Breast epithelium (tissue), 4 donors: Measurements from ENCODE around the gene RBM18. TPM values are rescaled to one million over a fixed set of nuclear protein-coding genes. Genes with fewer than 3 reads are reported as not detected.
A peak's percentile ranks its signal among the peaks of the same experiment; 100 is the strongest.

Experiments
- DNase-seq, 2 donors: peaks; one replicate each; pipeline ENCODE4 v3.0.0-alpha.2; 2019; ENCODE audit warnings: low spot score in 2 of 2
- H3K27ac ChIP-seq, 2 donors: fragments of 200-600 bp; sonication (generic) in 1 of 2; one replicate each; pipeline ENCODE4 v1.5.1; 2016 to 2019; ENCODE audit warnings: mild to moderate bottlenecking in 1 of 2
- H3K27me3 ChIP-seq, 2 donors: fragments of 200-600 bp; sonication (generic) in 1 of 2; one replicate each; pipeline versions ENCODE4 v1.5.1 to v1.6.0; 2017 to 2019; ENCODE audit warnings: control low read depth in 1 of 2, mild to moderate bottlenecking in 1 of 2
- H3K36me3 ChIP-seq: fragments of 200-600 bp; one replicate; pipeline ENCODE4 v1.5.1; 2019
- H3K4me1 ChIP-seq, 2 donors: fragments of 200-600 bp; sonication (generic); one replicate each; pipeline ENCODE4 v1.5.1; 2016 to 2019; ENCODE audit warnings: control low read depth in 1 of 2
- H3K4me3 ChIP-seq, 3 donors: fragments of 200-600 bp; sonication (generic); 1 replicate in 2 of 3; 2 replicates in 1 of 3; pipeline ENCODE4 v1.5.1; 2016 to 2019; ENCODE audit warnings: mild to moderate bottlenecking in 3 of 3, moderate library complexity in 2 of 3
- H3K9me3 ChIP-seq, 2 donors: fragments of 200-600 bp; sonication (generic) in 1 of 2; one replicate each; pipeline ENCODE4 v1.5.1; 2016 to 2019; ENCODE audit warnings: control low read depth in 1 of 2
- CTCF ChIP-seq, 3 donors: fragments of 450-650 bp; IDR thresholded peaks; one replicate each; pipeline ENCODE4 v1.5.1; 2016 to 2017; ENCODE audit warnings: antibody characterized with exemption in 3 of 3, mild to moderate bottlenecking in 3 of 3, moderate library complexity in 3 of 3
- POLR2A ChIP-seq: fragments of 450-650 bp; IDR thresholded peaks from one replicate; pipeline ENCODE4 v1.6.1; 2016; ENCODE audit warnings: antibody characterized with exemption, mild to moderate bottlenecking, moderate library complexity
- POLR2AphosphoS5 ChIP-seq, 3 donors: sonication (generic); formaldehyde crosslinking; IDR thresholded peaks; one replicate each; pipeline ENCODE4 v1.6.1; 2017; ENCODE audit warnings: antibody characterized with exemption in 3 of 3
- intact Hi-C: fragments of 100-400 bp; cut with DNase I; formaldehyde crosslinking; loops from one replicate; pipeline ENCODE4 v1.15.1; 2023; ENCODE audit warnings: low total_unique reads
- total RNA-seq, 3 donors: library from RNA; depleted of rRNA; stranded (reverse); fragments of >200 nt; gene quantifications; one replicate each; pipeline ENCODE4 v1.1.0, GENCODE V29; 2016

Gene RBM18
- total RNA-seq, 3 donors from 2014 or later = 10.4 to 20.9 (median 13.4) TPM

GRCh38 chr9:122192914-122193525 lies 71.6 kb downstream of the RBM18 start:
- H3K4me1 ChIP-seq = no peaks in the 10 kb centered on the region
- no peaks in the 10 kb centered on the region for H3K27me3 ChIP-seq
- intact Hi-C loops = no loop called here
- H3K27ac ChIP-seq = no peak overlapping the region
- H3K36me3 ChIP-seq = no peaks in the 10 kb centered on the region
- no peak overlapping the region for H3K4me3 ChIP-seq
- H3K9me3 ChIP-seq = no peaks in the 10 kb centered on the region
- no peak for TF ChIP-seq CTCF (IDR thresholded peaks at IDR 0.05)
- TF ChIP-seq POLR2A = no peak
- no peak for TF ChIP-seq POLR2AphosphoS5 (IDR thresholded peaks at IDR 0.05)
- DNase-seq = no peak

- no peaks in the 10 kb centered on the region for H3K36me3 ChIP-seq
- H3K9me3 ChIP-seq = no peaks in the 10 kb centered on the region
- no peak overlapping the region for H3K4me3 ChIP-seq
- intact Hi-C loops = no loop called here
- H3K27me3 ChIP-seq = no peaks in the 10 kb centered on the region
- no peak overlapping the region for H3K27ac ChIP-seq
- TF ChIP-seq POLR2AphosphoS5 (IDR thresholded peaks at IDR 0.05) (no peak), POLR2A (no peak), CTCF (IDR thresholded peaks at IDR 0.05) (no peak)
- no peaks in the 10 kb centered on the region for H3K4me1 ChIP-seq
- no peak for DNase-seq
Measured at GRCh38 chr9:122192261-122192875, 72.3 kb downstream of the RBM18 start.

- H3K27me3 ChIP-seq = no peaks in the 10 kb centered on the region
- no peak for DNase-seq
- H3K27ac ChIP-seq = no peak overlapping the region
- intact Hi-C loops = no loop called here
- no peak overlapping the region for H3K4me3 ChIP-seq
- H3K9me3 ChIP-seq = no peaks in the 10 kb centered on the region
- TF ChIP-seq POLR2AphosphoS5 (IDR thresholded peaks at IDR 0.05) (no peak), CTCF (IDR thresholded peaks at IDR 0.05) (no peak), POLR2A (no peak)
- H3K4me1 ChIP-seq = no peaks in the 10 kb centered on the region
- no peaks in the 10 kb centered on the region for H3K36me3 ChIP-seq
Measured at GRCh38 chr9:122191584-122191983, 73.1 kb downstream of the RBM18 start.

DNA sequence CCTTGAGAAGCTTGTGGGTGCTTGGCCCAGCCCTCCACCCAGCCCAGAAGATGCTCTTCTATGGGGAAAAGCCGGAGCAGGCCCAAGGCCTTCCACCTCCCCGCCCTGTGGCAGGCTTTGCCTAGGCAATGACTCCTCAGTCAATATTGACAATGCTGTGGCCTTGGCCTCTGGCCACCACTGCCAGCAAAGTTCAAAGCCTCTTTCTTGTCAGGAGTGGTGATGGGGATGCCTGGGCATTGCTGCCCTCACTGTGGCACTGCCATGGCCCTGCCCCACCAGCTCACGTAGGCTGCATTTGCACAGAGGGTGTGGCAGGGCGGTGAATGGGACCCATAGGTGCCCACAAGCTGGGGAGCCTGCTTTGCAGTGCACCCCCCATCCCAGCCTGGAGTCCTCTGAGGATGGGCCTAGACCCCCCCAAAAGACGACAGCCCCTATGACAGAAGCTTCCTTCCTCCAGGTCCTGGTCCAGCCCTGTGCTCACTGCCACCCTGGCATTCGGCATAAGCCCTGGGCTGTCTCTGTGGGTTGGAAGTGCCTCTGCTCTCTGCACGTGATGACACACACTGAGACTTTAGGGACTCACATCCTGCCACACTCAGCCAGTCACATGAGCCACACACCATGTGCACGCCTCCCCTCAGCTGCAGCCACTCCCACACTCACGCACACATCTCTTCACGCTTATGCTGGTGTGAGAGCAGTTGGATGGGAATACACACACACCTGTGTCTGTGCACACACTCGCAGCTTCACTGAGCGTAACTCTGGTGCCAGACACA lies 73.9 kb downstream of the RBM18 start:
- DNase-seq = peak; percentile 22 to 69
- no peak for TF ChIP-seq POLR2A
- TF ChIP-seq CTCF (IDR thresholded peaks at IDR 0.05) = no peak
- TF ChIP-seq POLR2AphosphoS5 (IDR thresholded peaks at IDR 0.05) = no peak
- Histone ChIP-seq H3K4me3 (no peak overlapping the region), H3K9me3 (no peaks in the 10 kb centered on the region), H3K27me3 (no peaks in the 10 kb centered on the region), H3K36me3 (no peaks in the 10 kb centered on the region), H3K27ac (no peak overlapping the region), H3K4me1 (no peaks in the 10 kb centered on the region)
- intact Hi-C loops = no loop called here

DNA sequence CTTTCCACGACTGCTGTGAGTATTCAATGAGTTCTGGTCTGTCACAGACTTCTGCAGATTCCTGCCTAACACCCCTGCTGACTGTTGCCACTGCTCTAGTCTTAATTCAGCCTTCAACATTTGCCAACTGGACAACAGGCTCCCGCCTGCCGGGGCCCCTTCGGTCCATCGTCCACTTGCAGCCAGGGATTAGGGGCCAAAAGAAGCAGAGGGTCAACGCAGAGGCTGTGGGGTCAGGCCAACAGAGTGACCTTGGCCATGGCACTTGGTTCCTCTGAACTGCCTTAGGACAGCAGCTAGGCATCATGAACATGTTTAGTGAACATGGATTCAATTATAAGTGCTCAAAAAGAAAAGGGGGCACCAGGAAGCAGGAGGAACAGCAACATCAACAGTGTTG lies 76.3 kb downstream of the RBM18 start:
- no peak overlapping the region for H3K27ac ChIP-seq
- H3K36me3 ChIP-seq = no peaks in the 10 kb centered on the region
- H3K9me3 ChIP-seq = no peaks in the 10 kb centered on the region
- no peak overlapping the region for H3K4me3 ChIP-seq
- no peak for DNase-seq
- intact Hi-C loops = no loop called here
- no peaks in the 10 kb centered on the region for H3K4me1 ChIP-seq
- H3K27me3 ChIP-seq = no peaks in the 10 kb centered on the region
- TF ChIP-seq POLR2AphosphoS5 (IDR thresholded peaks at IDR 0.05) (no peak), POLR2A (no peak), CTCF (IDR thresholded peaks at IDR 0.05) (no peak)
